ENCODE data around the gene INPPL1.

- TF ChIP-seq CTCF (IDR thresholded peaks at IDR 0.05; ENCODE audit: low read depth, low read length) (no peak), EZH2phosphoT487 (IDR thresholded peaks at IDR 0.05; ENCODE audit: low read depth) (no peak)
Observed at GRCh38 chr11:72190631-72191071, 33.9 kb upstream of the INPPL1 start.
